ENCODE data around the gene MED20.

- TF ChIP-seq CTCF (IDR thresholded peaks at IDR 0.05): no peak
- no peak for TF ChIP-seq POLR2A (IDR thresholded peaks at IDR 0.05; ENCODE audit: low read depth)
- TF ChIP-seq POLR2AphosphoS5 (IDR thresholded peaks at IDR 0.05): no peak
Observed at GRCh38 chr6:41965429-41966213, 44.7 kb upstream of the MED20 start.

Measured in esophagus muscularis mucosa (tissue), 3 donors.